HG02571 (cell line): ENCODE data around the gene TRPV2.

ENCODE experiments used
- ATAC-seq: cut with Tn5 transposase; IDR thresholded peaks from one replicate; pipeline ENCODE4 v1.9.1; 2021; ENCODE audit warnings: mild to moderate bottlenecking, moderate library complexity; ENCODE audit not compliant: unreplicated experiment

The TRPV2 gene

DNA sequence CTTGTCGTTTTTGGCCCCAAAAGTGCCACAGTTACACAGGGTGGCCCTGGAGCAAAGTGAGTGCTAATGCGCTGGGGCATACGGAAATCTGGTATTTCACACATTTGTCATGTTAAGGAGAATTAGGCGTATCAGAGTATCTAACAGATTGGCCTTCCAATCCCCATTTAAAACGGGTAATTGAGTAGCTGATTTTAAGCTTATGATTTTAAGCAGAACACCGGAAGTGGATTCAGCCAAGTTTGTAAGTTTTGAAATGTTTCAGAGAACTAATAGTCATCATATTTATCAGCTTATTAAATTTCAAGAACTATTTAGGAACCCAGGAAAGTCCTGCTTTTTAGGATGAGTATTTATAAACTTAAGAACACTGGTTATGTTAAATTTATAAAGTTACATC, 57.2 kb downstream of the TRPV2 start:
- ATAC-seq = no peak

DNA sequence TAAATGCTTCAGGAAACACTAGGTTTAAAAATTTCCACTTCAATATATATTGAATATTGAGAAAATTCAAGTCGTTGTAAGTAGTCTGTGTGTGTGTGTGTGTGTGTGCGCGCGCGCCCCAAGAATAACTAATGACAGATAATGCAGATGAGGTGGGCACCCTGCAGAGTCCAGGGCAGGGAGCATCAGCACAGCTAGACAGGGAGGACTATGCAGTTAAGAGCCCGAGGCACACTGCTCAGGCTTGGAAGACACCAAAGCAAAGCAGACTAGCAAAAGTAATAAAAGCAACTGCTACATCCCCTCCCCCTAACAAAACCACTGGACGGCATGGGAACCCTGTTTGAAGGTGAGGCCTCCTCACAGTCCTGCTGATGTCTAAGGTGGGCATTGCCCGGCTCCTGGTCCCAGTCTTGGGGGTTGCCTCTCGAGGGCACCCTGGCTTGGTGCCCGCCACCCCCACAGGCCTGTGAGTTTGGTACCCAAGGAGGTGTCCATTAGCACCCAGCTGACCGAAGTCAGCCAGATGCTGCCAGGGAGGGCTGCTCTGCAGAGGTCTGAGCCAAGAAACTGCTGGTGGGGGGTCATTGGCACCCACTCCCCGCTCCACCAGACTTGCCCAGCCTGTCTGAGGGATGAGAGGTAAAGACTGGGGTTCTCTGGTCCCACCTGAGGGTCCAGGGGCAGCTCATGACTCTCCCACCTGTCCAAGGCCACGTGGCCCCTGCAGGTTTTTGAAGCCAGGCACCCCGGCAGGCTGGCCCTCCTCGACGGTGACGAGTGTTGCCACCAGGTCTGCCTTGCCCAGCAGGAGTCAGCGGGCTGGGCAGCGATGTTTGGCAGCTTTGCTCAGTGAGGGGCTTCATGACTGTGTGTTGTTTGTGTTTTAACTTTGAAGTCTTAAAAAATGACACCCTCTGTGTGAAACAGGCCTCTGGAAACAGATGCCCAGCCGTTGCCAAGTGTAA, 58.0 kb downstream of the TRPV2 start:
- no peak for ATAC-seq

- no peak for ATAC-seq
Measured at GRCh38 chr17:16474012-16474725, 58.8 kb downstream of the TRPV2 start.

DNA sequence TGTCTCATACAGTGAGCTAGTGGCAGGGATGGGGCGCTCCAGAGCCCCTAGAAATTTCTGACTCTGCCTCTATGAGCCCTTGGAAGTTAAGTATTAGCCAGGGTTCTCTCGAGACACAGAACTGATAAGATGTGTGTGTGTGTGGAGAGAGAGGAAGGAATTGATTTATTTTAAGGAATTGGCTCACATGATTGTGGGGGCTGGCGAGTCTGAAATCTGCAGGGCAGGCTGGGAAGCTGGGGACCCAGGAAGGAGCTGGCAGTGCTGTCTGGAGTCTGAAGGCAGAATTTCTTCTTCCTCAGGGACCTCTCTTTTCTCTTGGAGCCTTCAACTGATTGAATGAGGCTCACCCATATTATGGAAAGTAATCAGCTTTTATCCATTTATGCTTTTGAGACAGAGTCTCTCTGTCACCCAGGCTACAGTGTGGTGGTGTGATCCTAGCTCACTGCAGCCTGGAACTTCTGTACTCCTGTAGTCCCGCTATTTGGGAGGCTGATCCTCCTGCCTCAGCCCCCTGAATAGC, 59.9 kb downstream of the TRPV2 start:
- ATAC-seq = no peak

DNA sequence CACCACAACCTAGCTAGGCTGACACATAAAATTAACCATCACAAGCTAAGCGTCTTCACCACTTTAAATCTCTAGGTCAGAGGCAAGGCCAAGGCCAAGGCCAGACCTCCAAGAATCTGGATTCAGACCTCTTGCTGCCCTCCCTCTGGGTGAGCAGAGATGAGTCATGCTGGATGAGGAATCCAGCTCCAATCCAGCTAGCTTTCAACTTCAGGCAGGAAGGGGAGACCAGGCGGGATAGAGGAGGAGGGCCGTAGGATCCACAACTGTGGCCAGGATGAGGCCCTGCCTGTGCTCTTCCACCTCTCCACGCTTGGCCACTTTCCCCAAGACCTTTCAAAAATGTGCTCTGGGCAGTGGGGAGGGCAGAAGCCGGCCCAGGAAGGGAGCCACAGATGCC, 61.9 kb downstream of the TRPV2 start:
- ATAC-seq = no peak

GRCh38 chr17:16477666-16478065, 62.3 kb downstream of the TRPV2 start:
- no peak for ATAC-seq

GRCh38 chr17:16478649-16479048, 63.3 kb downstream of the TRPV2 start:
- ATAC-seq = no peak

- no peak for ATAC-seq
Measured at GRCh38 chr17:16479264-16479663, 63.9 kb downstream of the TRPV2 start.

DNA sequence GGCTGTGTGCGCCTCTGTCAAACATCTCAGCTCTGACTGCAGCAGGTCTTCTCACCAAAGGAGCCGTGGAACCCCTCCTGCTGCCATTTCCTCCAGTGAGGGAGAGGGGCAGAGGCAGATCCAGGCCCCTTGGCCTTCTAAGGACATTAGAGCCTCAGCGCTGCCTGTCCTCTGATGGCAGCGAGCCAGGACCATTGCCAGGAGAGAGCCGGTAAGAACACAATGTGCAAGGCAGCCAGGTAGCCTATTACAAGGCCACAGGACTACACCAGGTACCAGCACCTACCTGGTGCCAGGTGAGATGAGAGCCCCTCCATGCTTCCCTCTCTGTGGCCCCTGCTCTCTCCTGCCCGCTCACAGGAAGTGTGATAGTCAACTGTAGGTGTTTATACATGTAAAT, 65.6 kb downstream of the TRPV2 start:
- no peak for ATAC-seq

GRCh38 chr17:16482253-16482652, 66.9 kb downstream of the TRPV2 start:
- no peak for ATAC-seq

DNA sequence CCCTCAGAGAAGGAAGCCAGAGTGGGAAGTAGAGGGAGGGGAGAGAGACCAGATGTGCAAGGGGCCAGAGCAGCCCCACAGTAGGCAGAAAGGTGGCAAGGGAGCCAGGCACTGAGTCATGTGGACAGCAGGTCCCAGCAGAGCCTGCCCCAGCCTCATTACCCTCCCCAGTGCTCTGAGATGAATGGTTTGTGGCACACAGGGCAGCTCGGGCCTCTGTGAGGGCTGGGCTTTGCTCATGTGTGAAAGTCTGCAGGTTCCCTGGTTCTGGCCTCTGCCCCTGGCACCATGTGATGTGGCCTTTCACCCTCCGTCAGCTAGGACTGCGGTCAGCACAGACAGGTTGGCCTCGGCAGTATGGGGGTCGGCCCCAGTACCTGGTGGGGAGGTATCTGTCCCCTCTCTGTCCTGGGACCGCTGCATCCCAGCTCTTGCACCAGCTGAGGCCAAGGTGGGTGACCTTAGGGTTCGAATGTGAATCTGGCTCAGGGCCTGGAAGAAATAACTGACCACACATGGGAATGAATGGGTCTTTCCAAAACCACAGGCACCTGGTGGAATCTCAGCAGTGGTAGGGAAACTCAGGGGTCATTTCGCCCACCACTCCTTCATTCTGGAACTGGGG, 67.8 kb downstream of the TRPV2 start:
- no peak for ATAC-seq

DNA sequence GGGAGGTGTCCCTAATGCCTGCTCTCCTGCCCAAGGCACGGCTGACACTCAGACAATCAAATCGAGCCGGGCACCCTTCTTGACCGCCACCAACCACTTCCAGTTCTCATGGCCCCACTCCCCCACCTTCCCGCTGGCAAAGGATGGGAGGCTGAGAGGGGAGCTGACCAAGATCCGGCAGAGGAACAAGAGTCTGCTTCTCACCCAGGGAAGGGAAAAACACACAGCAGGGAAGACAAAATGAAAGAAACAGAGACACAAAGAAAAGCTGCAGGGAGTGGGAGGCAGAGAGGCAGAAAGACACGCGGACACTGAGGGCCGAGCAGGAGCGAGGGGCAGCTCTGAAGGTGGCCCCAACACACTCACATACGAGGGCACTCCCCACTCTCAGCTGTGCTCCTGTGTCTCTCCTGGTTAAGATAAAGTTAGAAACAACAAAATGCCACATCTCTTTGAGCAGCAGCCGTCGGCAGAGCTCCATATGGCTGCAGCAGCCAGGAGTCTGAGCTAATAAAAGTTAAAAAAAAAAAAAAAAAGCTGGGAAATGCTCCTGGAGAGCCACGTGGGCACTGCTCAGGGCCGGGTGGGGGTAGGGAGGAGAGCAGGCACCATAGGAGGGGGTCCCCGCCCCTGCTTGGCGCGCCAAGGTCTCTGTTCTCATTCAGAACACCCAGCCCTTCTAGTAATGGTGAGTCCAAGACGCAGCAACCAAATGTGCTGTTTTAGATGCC, 69.2 kb downstream of the TRPV2 start:
- ATAC-seq = no peak
